GM06990 (cell line): ENCODE measurements around the gene TRMU.

ENCODE experiments used
- DNase-seq: peaks from one replicate; pipeline ENCODE4 v3.0.0-alpha.2; 2011; ENCODE audit not compliant: insufficient read length; ENCODE audit errors: extremely low read depth
- H3K27me3 ChIP-seq: replicated peaks from 2 replicates; pipeline ENCODE4 v1.6.0; 2011; ENCODE audit warnings: low read length; ENCODE audit not compliant: control insufficient read depth, insufficient read depth
- H3K36me3 ChIP-seq: 2 replicates; pipeline ENCODE4 v1.5.1; 2011; ENCODE audit warnings: low read length; ENCODE audit not compliant: control insufficient read depth, insufficient read depth
- H3K4me3 ChIP-seq: replicated peaks from 2 replicates; pipeline ENCODE4 v1.5.1; 2011; ENCODE audit warnings: low read depth, mild to moderate bottlenecking, control low read depth, low read length
- TF ChIP-seq, protein P1 (sequence below): IDR thresholded peaks from 2 replicates; pipeline ENCODE4 v1.5.1; 2011; ENCODE audit warnings: low read length, control low read depth, mild to moderate bottlenecking, inconsistent platforms; ENCODE audit not compliant: insufficient read depth, poor library complexity, severe bottlenecking

The TRMU gene

DNA sequence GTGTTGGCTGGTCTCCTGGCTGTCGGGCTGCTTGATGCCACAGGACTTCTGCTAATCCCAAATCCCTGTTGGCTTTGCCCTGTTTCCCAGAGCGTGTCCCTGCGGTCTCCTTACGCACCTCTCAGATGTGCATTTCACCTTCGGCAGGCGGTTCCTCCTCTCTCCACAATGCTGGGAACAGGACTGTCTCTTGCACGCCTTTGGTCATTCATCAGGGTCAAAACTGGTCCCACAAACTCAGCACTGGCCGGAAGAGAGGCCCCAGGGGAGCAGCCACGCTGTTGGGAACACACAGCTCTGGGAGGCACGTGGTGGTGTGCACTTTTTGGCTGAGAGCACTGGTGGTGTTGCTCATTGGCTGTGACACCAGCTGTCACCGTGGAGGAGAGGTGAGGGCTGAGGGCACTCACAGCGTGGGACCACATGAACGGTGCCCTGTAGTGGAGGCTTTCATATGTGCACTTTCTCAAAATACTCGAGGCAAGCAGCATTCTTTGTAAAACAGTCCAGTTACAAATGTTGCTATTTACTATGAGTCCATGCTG lies 15.3 kb upstream of the TRMU start:
- peaks cover 37% of the 10 kb centered on the region for H3K36me3 ChIP-seq
- TF ChIP-seq, protein P1, sequence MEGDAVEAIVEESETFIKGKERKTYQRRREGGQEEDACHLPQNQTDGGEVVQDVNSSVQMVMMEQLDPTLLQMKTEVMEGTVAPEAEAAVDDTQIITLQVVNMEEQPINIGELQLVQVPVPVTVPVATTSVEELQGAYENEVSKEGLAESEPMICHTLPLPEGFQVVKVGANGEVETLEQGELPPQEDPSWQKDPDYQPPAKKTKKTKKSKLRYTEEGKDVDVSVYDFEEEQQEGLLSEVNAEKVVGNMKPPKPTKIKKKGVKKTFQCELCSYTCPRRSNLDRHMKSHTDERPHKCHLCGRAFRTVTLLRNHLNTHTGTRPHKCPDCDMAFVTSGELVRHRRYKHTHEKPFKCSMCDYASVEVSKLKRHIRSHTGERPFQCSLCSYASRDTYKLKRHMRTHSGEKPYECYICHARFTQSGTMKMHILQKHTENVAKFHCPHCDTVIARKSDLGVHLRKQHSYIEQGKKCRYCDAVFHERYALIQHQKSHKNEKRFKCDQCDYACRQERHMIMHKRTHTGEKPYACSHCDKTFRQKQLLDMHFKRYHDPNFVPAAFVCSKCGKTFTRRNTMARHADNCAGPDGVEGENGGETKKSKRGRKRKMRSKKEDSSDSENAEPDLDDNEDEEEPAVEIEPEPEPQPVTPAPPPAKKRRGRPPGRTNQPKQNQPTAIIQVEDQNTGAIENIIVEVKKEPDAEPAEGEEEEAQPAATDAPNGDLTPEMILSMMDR, result no peak
- no peak overlapping the region for H3K4me3 ChIP-seq
- H3K27me3 ChIP-seq, result no peaks in the 10 kb centered on the region
- DNase-seq, result no peak

DNA sequence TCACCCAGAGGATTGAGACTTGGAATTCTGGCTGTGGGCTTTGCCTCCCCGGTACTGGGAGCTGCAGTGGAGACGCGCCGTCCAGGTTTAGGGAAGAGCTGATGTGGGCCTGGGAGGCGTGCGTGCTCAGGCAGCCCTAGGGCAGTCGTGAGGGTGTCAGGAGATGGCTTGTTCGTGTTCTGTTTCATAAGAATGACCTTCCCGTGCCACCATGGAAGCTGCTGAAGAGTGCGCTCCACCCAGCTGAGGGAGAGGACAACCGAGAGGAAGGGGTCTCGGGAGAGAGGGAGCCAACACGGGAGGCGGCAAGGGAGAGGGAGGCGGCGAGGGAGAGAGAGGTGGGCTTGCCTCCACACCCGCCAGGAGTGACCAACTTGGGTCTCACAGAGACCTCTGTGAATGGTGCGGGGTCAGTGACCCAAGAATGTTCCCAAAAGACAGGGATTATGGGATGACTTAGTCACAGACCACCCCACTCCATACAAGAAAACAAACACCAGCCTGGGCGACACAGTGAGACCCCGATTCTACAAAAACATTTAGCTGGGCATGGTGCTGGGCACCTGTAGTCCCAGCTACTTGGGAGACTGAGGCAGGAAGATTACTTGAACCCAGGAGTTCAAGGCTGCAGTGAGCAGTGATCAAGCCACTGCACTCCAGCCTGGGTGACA lies 14.7 kb upstream of the TRMU start:
- TF ChIP-seq, protein P1, result no peak
- DNase-seq, result no peak
- no peak overlapping the region for H3K4me3 ChIP-seq
- H3K27me3 ChIP-seq, result no peaks in the 10 kb centered on the region
- peaks cover 40% of the 10 kb centered on the region for H3K36me3 ChIP-seq

DNA sequence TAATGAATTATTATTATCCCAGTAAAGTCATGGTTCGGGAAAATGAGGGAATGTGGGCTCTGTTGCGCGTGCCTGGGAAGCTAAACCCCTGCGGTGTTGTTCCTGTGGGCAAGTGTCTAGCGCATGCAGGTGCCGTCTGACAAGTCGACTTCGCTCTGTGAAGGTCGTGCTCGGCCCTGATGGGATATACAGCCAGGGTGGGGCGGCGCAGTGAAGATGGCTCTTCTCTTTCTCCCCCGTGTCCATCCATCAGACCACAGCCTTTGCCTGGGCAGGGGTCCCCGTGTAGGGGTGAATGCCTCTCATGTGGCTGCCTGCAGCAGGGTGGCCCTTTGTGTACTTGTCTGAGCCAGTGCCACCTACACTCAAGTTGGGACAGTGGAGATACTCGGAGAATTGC lies 12.8 kb upstream of the TRMU start:
- Histone ChIP-seq H3K4me3 (no peak overlapping the region), H3K36me3 (peaks cover 36% of the 10 kb centered on the region), H3K27me3 (no peaks in the 10 kb centered on the region)
- TF ChIP-seq, protein P1, result no peak
- DNase-seq, result no peak

DNA sequence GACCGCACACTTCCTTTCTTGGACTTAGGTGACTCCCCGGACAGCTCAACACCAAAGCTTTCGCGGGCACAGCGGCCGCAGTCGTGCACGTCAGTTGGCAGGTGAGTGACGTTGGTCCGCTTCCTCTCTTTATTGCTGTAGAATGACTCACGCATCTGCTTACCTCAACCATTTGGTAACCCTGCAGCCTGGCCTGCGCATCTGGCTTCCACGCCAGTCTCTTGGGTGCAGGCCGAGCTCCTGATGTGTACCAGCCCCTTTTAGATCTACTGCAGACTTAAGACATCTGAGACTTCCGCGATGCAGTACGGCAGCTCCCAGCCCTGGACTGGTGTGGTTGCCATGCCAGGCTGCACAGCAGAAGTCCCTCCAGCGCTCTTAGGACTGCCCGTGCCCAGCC lies 12.4 kb upstream of the TRMU start:
- H3K36me3 ChIP-seq, result peaks cover 32% of the 10 kb centered on the region
- DNase-seq, result no peak
- TF ChIP-seq, protein P1, result no peak
- H3K4me3 ChIP-seq, result no peak overlapping the region
- H3K27me3 ChIP-seq, result no peaks in the 10 kb centered on the region

DNA sequence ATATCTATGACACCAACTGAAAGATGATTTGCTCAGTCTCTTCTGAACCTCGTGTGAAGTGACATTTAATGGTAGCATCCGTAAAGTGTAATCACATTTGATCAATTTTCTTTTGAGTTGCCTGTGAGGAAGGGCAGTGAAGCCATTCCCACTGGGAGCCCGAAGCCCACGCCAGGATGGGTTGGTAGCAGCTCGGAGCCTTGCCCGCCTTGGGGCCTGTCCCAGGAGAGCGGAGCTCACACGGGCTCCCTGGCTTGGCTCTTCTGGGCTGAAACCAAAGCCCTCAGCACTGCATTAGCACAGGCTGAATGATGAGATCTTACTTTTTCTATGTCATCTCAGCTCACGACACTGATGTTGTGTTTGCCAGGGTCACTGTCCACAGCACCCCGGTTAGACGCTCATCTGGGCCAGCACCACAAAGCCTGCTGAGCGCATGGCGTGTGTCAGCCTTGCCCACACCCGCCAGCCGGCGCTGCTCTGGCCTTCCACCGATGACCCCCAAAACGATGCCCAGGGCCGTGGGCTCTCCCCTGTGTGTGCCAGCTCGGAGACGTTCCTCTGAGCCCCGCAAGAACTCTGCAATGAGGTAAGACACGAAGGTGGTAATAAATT lies 9.3 kb upstream of the TRMU start:
- TF ChIP-seq, protein P1, result no peak
- DNase-seq, result no peak
- no peaks in the 10 kb centered on the region for H3K27me3 ChIP-seq
- no peak overlapping the region for H3K4me3 ChIP-seq
- peaks cover 33% of the 10 kb centered on the region for H3K36me3 ChIP-seq
